EH (cell line): ENCODE measurements around the gene ZNF543.
A peak's percentile ranks its signal among the peaks of the same experiment; 100 is the strongest.

Experiments used
- DNase-seq: peaks from one replicate; pipeline ENCODE4 v3.0.0-alpha.2; 2015; ENCODE audit warnings: low read depth

ZNF543 gene

DNA sequence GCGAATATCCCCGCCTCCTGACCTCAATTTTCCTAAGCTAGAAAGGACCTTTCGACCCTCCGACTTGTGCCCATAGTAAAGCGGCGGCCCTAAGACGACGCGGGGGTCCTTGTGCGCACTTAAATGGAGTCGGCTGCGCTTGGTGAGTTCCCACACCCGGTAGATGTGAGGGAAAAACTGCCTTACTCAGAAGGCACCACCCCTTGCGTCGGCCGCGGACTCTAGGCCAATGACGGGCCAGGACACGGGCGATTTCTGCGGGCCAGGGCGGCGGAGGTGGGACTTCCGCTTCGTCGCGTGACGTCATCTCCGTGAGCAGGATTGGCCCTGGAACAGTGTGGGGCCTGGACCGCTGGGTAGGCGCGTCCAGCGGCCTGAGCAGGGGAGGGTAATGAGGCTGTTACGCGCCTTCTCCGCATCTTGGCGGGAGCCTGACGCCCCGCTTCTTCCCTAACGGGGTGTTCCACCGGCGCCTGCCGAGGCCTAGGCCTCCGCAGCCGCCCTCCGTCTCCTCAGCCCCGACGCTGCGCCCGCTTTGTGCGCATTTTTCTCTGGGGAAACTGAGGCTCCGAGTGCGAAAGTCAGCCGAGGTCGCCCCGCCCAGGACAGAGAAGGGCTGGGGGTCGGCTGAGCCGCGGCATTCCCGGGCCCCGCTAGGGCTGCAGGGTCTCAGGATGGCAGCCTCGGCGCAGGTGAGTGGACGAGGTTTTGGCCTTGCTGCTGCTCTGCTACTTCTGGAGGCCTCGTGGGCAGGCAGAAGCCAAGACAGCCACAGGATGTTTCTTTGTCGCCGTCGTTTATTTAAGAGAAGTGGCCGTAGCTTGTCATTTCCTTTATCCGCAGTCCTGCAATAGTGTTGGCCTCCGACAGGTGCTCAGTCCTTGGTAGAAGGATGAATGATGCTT is at the start of gene ZNF543:
ZNF543 (plus strand) TSS at position 293 of the 905 bp plus-strand sequence; CDS start at position 675, 382 bp downstream.
- peak; percentile 96 for DNase-seq

DNA sequence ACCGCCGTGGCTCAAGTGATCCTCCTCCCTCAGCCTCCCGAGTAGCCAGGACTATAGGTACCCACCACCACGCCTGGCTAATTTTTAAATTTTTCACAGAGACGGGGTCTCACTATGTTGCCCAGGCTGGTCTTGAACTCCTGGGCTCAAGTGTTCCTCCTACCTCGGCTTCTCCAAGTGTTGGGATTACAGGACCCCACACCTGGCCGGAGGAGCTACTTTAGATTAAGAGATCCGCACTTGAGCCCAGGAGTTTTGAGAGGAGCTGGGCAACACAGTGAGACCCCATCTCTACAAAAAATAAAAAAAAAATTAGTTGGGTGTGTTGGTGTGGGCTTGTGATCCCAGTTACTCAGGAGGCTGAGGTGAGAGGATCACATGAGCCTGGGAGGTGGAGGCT is 49.0 kb upstream of the ZNF543 start:
- no peak for DNase-seq

DNA sequence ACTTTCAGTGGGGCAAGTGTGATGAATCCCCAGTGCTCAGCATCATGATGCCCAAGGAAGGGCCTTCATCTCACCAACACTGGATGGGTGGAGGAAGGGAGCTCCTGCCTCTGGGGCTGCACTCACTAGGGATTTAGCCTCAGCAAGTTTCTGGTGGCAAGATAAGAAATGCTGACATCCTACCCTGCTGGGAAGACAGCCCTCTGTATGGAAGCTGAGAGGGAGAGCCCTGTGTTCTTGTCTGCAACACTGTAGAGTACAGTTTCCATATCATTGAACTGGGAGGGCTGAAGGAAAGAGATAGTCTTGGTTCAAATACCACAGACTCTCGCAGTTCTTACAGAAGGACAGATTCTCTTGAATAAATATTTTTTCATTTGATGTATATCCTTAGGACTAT is 47.3 kb upstream of the ZNF543 start:
- no peak for DNase-seq

DNA sequence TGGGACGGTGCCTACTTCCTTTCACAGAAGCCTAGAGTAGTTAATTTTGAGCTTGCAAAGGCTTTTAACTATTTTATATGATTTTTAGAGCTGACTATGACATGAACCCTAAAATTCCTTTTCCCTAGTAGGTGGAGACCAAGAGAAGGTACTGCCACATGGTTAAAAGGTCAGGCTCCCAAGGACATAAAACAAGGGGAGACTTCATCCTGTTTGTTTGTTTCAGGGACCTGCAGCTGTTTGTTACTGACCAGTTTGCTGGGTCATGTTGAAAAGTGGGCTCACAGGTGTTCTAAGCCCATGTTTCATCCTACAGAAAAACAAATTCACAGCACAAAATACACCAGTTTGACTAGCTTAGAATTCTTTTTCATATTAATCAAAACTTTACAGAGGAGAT is 43.8 kb upstream of the ZNF543 start:
- no peak for DNase-seq

DNA sequence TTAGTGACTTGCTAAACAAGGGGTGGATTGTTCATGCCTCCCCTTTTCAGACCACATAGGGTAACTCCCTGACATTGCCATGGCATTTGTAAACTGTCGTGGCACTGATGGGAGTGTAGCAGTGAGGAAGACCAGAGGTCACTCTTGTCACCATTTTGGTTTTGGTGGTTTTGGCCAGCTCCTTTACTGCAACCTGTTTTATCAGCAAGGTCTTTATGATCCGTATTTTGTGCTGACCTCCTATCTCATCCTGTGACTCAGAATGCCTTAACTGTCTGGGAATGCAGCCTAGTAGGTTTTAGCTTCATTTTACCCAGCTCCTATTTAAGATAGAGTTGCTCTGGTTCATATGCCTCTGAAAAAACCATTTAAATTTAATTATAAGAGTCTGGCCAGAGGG is 41.8 kb upstream of the ZNF543 start:
- DNase-seq, result peak; percentile 79

DNA sequence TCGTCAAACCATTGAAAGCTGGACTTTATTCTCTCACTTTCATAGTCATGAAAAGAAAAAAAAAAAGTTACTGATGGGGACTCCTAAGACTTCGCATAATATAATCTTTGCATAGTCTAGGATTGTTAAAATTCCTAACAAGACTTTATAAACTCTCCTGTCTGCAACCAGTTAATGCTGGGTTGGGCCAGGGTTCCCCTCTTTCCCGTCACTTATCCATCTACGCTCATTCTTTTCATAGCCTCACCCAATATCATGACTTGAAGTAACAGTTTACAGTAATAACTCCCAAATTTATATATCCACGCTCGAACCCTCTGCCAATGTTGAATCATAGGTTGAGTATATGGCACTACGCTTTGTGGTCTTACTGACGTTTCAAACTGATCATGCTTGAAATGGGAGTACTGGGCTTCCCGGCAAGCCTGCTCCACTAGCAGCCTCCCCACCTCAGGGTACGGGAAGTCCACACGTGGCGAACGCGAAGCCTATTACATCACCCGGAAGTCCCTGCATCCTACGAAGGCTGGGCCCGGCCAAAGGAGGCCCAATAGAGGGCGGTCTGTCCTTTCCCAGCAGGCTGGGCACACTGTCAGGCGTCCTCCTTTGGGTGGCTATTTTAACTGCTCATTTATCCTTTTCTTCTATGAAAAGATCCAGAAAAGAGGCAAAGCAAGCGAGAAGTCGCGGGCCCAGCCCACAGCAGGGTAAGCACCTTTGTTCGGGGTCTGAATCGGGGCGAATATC is 40.7 kb upstream of the ZNF543 start:
- DNase-seq, result peak; percentile 98

DNA sequence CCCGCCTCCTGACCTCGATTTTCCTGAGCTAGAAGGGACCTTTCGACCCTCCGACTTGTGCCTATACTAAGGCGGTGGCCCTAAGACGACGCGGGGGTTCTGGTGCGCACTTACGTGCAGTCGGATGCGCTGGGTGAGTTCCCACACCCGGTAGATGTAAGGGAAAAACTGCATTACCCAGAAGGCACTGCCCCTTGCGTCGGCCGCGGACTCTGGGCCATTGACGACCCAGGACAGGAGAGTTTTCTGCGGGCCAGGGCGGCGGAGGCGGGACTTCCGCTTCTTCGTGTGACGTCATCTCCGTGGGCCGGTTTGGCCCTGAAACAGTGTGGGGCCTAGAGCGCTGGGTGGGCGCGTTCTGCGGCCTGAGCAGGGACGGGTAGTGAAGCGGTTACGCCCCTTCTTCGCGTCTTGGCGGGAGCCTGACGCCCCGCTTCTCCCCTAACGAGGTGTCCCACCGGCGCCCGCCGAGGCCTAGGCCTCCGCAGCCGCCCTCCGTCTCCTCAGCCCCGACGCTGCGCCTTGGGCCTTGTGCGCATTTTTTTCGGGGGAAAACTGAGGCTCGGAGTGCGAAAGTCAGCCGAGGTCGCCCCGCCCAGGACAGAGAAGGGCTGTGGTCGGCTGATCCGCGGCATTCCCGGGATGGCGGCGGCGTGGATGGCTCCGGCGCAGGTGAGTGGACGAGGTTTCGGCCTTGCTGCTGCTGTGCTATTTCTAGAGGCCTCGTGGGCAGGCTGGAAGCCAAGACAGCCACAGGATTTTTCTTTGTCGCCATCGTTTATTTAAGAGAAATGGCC is 39.9 kb upstream of the ZNF543 start, which contains the start of gene ZNF460:
ZNF460 (plus strand) TSS at position 321 of the 797 bp plus-strand sequence; CDS start at position 643, 322 bp downstream.
- peak; percentile 97 for DNase-seq

DNA sequence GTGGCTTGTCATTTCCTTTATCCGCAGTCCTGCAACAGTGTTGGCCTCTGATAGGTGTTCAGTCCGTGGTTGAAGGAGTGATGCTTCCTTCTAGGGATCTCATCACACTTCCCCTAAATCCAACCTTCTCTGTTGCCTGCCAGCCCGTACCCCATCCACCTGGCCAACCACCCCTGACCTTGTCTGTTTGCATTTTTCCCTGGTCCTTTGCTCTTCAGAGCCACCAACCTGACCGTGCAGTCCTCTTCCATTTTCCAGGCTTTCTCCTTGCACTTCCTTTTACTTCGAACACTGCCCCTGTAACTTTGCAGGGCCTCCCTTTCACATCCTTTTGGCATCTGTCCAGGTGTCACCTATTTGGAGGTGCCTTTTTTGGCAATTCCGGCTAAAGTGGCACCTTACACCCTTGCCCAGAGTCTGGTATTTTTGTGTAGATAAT is 39.3 kb upstream of the ZNF543 start:
- peak; percentile 32 for DNase-seq

DNA sequence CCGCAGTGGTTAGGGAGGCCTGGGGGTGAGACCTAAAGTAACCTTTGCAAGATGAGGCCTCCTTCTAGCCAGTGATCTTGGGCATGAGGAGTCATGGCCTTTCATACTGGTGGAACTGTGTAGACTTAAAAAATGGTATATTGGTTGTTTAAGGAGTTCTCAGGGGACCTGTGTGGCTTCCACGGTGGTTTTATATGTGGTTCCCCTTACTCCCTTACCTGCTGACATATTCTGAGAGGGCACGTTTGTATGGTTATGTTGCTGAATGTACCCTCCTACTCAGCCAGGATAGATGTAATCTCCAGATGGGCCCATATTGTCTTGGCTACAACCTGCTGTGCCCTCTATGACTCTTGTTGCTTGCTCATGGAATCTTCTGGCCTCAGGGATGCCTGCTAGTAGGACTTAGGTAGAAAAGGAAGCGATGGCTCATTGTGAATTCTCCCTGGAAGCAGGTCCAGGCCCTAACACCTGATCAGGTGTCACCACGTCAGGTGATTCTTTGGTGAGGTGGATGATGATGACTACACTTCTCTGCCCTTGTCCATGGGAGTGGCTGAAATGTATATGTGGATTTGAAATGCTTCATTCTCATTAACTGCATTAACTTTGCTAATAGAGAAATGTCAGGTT is 38.1 kb upstream of the ZNF543 start:
- no peak for DNase-seq

DNA sequence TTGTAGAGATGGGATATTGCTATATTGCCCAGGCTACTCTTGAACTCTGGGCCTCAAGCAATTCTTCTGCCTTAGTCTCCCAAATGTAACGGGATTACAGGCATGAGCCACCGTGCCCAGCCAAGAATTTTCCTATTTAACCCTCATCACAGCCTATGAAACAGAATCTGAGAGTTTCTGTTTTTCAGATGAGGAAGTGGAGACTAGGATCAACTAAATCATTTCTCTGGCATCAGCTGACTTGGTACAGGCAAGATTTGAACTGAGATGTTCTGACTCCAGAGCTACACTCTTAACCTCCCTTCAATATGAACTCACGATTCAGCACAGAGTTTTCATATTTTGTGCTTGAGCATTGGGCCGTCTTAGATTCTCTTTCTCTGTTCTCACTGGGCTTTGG is 31.9 kb upstream of the ZNF543 start:
- no peak for DNase-seq

DNA sequence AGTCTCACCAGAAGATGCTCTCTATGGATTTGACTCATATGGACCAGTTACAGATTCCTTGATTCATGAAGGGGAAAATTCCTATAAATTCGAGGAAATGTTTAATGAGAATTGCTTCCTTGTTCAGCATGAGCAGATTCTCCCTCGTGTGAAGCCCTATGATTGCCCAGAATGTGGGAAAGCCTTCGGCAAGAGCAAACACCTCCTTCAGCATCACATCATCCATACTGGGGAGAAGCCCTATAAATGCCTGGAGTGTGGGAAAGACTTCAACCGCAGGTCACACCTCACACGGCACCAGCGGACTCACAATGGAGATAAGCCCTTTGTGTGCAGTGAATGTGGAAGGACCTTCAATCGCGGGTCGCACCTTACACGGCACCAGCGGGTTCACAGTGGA is 29.3 kb upstream of the ZNF543 start:
- no peak for DNase-seq

DNA sequence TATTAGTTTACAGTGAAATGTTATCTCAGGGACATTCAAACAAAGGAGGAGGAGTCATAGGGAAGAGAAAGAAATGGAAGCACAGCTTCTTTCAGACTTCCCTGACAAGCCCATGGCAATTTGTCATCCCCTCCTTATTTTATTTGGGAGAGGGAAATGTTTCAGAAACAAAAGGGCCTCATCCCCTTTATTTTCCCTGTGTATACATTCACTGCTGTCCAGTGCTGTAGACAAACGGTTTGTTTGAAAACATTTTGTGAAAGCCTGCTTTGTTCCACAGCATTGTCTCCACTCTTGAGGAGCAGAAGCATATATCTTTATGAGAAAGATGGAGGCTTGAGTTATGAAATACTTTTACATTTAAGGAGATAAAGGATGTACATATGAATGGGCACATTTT is 27.7 kb upstream of the ZNF543 start:
- no peak for DNase-seq

DNA sequence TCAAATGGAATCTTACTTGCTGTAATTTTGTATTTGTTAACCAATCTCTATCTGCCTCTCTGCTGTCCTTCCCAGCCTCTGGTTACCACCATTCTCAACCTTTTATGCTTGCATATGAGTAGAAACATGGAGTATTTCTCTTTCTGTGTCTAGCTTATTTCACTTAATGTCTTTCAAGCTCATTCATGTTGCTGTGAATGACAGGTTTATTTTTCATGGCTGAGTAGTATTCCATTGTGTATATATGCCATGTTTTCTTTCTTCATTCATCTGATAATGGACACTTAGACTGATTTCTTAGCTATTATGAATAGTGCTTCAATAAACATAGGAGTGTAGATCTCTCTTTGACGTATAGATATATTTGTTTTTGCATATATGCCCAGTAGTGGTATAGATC is 26.6 kb upstream of the ZNF543 start:
- DNase-seq, result no peak

DNA sequence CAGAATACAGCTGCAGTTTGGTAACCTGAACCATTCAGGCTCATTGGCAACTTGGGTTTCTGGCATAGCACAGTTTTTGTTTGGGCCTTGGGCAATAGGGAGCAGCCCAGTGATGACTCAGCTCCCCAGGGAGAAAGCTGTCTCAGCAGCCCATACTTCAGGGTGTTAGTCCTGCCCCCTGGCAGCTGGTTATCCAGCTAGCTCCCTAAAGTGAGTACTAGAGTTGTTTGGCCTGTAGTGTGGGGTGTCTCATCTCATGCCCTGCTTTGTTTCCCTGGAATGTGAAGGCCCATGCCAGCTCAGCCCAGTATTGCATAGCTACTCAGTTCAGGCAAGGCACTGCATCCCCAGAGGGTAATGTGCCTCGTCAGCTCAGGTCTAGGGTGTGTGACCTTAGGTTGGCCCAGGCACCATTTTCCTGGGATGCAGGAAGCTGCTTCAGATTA is 18.2 kb upstream of the ZNF543 start:
- peak; percentile 95 for DNase-seq

DNA sequence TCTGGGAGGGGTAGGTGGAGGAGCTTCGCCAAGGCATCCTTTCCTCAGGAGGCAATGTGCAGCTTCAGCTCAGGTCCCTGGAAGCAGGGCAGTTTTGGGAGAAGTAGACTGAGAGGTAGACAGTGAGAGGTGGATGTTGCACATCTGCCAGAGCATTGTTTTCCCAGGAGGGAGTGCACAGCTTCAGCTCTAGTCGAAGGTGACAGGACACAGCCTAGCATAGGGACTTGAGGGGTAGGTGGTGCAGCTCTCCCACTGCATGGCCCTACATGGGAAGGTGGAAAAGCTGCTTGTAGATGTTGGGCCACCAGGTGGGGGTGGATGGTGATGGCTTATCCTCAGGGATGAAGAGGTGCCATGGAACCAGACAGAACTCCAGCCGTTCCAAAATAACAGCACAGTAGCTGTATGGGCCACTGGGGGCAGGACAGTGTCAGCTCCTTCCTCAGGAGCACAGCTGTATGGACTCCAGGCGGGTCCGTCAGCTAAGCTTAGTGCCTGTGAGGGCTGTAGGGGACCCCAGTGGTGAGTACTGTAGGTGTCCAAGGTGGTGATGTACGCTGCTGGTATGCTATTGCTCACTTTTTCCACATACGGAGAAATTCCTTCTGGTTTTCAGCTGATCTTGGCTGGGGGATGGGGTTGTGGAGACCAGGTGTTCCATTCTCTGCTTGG is 17.4 kb upstream of the ZNF543 start:
- peak; percentile 22 for DNase-seq

DNA sequence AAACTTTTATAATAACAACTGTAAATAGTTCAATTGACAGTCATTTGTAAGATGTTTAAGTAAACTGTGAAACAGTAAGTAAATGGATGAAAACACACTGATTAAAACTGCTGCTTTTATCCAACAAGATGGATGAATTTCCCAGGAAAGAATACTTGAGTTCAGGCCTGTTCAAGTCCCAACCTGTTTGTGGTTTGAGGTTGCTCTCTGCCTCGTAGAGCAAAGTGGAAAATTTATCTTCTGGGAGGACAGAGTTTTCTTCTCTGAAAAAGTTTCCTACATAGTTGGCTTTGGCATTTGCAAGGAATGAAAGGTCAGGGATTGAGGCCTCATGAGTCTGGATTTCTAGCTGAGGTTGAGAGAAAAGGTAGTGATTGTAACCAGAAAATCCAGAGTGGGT is 15.2 kb upstream of the ZNF543 start:
- no peak for DNase-seq

DNA sequence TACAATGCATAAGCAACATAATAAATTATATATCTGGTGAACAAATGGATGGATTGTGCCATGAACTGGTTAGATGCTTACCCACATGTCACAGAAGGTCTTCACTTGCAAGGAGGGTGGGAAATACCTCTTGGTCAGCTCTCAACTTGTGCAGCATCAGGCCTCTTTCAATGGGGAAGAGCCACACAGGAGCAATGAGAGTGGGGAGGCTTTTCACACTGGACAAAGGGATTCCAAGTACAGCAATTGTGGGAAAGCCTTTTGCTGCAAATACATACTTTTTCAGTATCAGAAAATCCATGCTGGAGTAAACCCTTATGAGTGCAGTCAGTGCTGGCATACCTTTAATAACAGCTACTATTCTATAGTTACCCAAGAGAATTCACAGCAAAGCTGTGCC is 11.8 kb upstream of the ZNF543 start:
- DNase-seq, result no peak

DNA sequence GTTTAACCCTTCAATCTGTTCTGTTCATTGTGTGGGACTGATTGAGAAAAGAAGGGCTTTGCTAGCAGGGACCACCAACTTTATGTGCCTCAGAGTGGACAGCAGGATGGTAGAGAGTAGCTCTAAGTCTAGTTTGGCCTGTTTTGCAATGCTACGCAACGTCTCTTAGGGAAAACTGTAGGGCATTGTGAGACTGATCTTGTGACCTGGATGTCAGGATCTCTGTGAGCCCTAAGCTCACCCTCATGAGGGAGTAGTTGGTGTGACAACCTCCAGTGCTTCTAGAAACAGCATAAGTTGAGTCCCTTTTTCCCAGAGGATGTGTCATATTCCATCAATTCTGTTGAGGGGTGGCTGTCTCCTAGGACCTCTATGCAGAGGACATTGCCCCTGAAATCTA is 9.5 kb upstream of the ZNF543 start:
- no peak for DNase-seq

DNA sequence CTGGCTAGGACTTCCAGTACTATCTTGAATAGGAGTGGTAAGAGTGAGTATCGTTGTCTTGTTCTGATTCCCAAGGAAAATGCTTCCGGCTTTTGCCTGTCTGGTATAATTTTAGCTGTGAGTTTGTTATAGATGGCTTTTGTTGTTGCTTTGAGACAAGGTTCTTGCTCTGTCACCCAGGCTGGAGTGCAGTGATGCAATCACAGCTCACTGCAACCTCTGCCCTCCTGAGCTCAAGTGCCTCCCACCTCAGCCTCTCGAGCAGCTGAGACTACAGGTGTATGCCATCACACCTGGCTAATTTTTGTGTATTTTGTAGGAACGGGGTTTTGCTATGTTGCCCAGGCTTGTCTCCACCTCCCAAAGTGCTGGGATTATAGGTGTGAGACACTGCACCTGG is 6.1 kb upstream of the ZNF543 start:
- DNase-seq, result no peak

DNA sequence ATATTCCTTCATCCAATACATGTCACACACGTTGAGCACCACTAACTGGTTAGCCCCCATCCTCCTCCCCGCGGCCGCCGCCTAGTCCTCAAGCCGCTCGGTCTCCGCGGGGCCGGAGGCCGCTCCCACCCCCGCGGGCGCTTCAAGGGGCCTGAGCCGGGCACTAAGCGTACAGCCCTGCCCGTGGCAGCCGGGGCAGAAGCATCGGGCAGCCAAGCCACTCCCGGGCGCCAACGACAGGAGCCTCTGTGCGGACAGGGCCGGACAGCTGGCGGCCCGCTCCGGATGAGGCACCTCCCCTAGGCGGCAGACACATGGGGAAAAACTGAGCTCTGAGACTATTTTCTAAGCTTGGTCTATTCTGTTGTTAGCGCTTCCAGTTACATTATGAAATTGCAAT is 2.8 kb upstream of the ZNF543 start:
- no peak for DNase-seq

DNA sequence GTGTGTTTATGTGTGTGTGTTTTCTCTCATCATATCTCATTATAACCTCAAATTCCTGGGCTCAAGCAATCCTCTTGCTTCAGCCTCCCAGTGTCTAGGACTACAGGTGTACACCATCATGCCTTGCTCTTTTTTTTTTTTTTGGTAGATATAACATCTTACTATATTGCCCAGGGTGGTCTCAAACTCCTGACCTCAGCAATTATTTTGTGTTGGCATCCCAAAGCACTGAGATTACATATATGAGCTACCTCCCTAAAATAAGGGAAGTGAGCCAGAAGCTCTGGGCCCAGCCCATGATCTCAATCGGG is 448 bp upstream of the ZNF543 start:
- DNase-seq, result no peak
